K562 (cell line): ENCODE results near the gene CCDC185. TPM values are rescaled to one million over a fixed set of nuclear protein-coding genes. Genes with fewer than 3 reads are reported as not detected.

Source experiments
- ATAC-seq: fragments of 200-7000 bp; cut with Tn5 transposase; 3 replicates; pipeline ENCODE4 v1.9.1; 2020; ENCODE audit warnings: moderate library complexity
- BruUV-seq: library from RNA; stranded (reverse); fragments of 400-500 nt; replicated peaks from 2 replicates; lab custom pipeline; 2021; lab: Mats Ljungman, UMichigan
- CTCF ChIA-PET: fragments of 300-600 bp; formaldehyde crosslinking; extraction: SDS; loops from one replicate; lab custom pipeline; 2021; ENCODE audit warnings: low intra/inter-chr PET ratio; lab: Yijun Ruan, JAX
- POLR2A ChIA-PET: fragments of 300-600, 350-650 bp; sonication (Branson Sonifier 250); formaldehyde crosslinking; extraction: SDS; loops from one replicate; lab custom pipeline; 2021; ENCODE audit warnings: antibody characterized with exemption, inconsistent platforms; lab: Yijun Ruan, JAX
- DNase-seq, 4 experiments: peaks; one replicate each; pipeline versions ENCODE4 v3.0.0 to v3.0.0-alpha.2; 2011 to 2018; ENCODE audit warnings: low spot score in 3 of 4, mixed read lengths in 3 of 4; ENCODE audit errors: extremely low read depth in 1 of 4
- FAIRE-seq: peaks from 2 replicates; lab custom pipeline; 2011; peaks lifted over from hg19 to GRCh38; lab: Jason Lieb, UNC
- H2AFZ ChIP-seq: 2 replicates; pipeline ENCODE4 v1.6.0; 2011; ENCODE audit warnings: low read depth, low read length, control low read depth, inconsistent platforms
- H3K27ac ChIP-seq: fragments of 200-600 bp; 3 replicates; pipeline ENCODE4 v1.8.0; 2011; ENCODE audit warnings: low read depth, mild to moderate bottlenecking, control low read depth, inconsistent platforms, low read length, moderate library complexity, mixed read lengths; ENCODE audit errors: extremely low read depth
- H3K27me3 ChIP-seq, 2 experiments: fragments of 300-600 bp in 1 of 2; 2 replicates in 1 of 2; 3 replicates in 1 of 2; pipeline versions ENCODE4 v1.6.0 to v1.8.0; 2011; ENCODE audit warnings: inconsistent platforms in 2 of 2, low read length in 2 of 2, mild to moderate bottlenecking in 1 of 2, mixed read lengths in 1 of 2, moderate library complexity in 1 of 2; ENCODE audit not compliant: control insufficient read depth in 2 of 2, insufficient read depth in 2 of 2
- H3K36me3 ChIP-seq: fragments of 300-600 bp; 3 replicates; pipeline ENCODE4 v1.8.0; 2011; ENCODE audit warnings: mild to moderate bottlenecking, low read length, inconsistent platforms; ENCODE audit not compliant: control insufficient read depth, insufficient read depth
- H3K4me1 ChIP-seq, 2 experiments: fragments of 200-600 bp in 1 of 2; replicated peaks in 1 of 2; 2 replicates in 1 of 2; 3 replicates in 1 of 2; pipeline versions ENCODE4 v1.5.1 to v1.8.0; 2011; ENCODE audit warnings: inconsistent platforms in 2 of 2, low read length in 2 of 2, mild to moderate bottlenecking in 1 of 2, mixed read lengths in 1 of 2, moderate library complexity in 1 of 2; ENCODE audit not compliant: control insufficient read depth in 2 of 2, insufficient read depth in 2 of 2
- H3K4me2 ChIP-seq: 2 replicates; pipeline ENCODE4 v1.6.1; 2011; ENCODE audit warnings: low read length, control low read depth, inconsistent platforms, mixed read lengths; ENCODE audit not compliant: insufficient read depth
- H3K4me3 ChIP-seq: fragments of 200-600 bp; sonication (generic), shearing (Covaris generic); 2 replicates; pipeline ENCODE4 v1.5.1; 2016; ENCODE audit warnings: control low read depth, inconsistent platforms
- H3K79me2 ChIP-seq: fragments of 200-600 bp; 3 replicates; pipeline ENCODE4 v1.8.0; 2011; ENCODE audit warnings: low read length, inconsistent platforms; ENCODE audit not compliant: control insufficient read depth, insufficient read depth
- H3K9ac ChIP-seq, 2 experiments: 2 replicates each; pipeline versions ENCODE4 v1.6.0 to v1.6.1; 2011; ENCODE audit warnings: low read depth in 2 of 2, low read length in 2 of 2, control low read depth in 1 of 2, inconsistent platforms in 1 of 2, mild to moderate bottlenecking in 1 of 2, mixed read lengths in 1 of 2; ENCODE audit not compliant: insufficient read depth in 1 of 2
- H3K9me1 ChIP-seq: one replicate; pipeline ENCODE4 v1.6.0; 2011; ENCODE audit warnings: inconsistent platforms, mild to moderate bottlenecking, low read length, moderate library complexity; ENCODE audit not compliant: control insufficient read depth, insufficient read depth
- H3K9me3 ChIP-seq: replicated peaks from 2 replicates; pipeline ENCODE4 v1.5.1; 2011; ENCODE audit warnings: low read depth, low read length, inconsistent platforms; ENCODE audit not compliant: control insufficient read depth, insufficient read depth
- H4K20me1 ChIP-seq: replicated peaks from 2 replicates; pipeline ENCODE4 v1.6.1; 2011; ENCODE audit warnings: low read length, inconsistent platforms, mixed read lengths; ENCODE audit not compliant: control insufficient read depth, insufficient read depth
- CHCHD3 ChIP-seq: fragments of 250-450 bp; sonication (Bioruptor Pico); IDR thresholded peaks from 2 replicates; pipeline ENCODE4 v2.1.2; 2022; ENCODE audit warnings: mild to moderate bottlenecking
- KLF13 ChIP-seq: fragments of 450-650 bp; IDR thresholded peaks from 2 replicates; pipeline ENCODE4 v1.6.1; 2016; ENCODE audit warnings: missing genetic modification characterization, low read depth, mild to moderate bottlenecking, missing compliant biosample characterization, moderate library complexity, borderline replicate concordance
- MEF2A ChIP-seq: IDR thresholded peaks from 2 replicates; pipeline ENCODE4 v1.6.1; 2011; ENCODE audit warnings: low read depth, mild to moderate bottlenecking, low read length, moderate library complexity; ENCODE audit not compliant: control insufficient read depth
- RBFOX2 ChIP-seq: fragments of 200-400 bp; formaldehyde crosslinking; IDR thresholded peaks from 2 replicates; pipeline ENCODE4 v1.6.1; 2017; ENCODE audit warnings: low read depth, mild to moderate bottlenecking, low read length, moderate library complexity
- RBM15 ChIP-seq: fragments of 200-400 bp; formaldehyde crosslinking; IDR thresholded peaks from 2 replicates; pipeline ENCODE4 v1.6.1; 2018; ENCODE audit warnings: mild to moderate bottlenecking, low read length, moderate library complexity; ENCODE audit not compliant: insufficient read depth
- SMAD3 ChIP-seq: fragments of 450-650 bp; formaldehyde crosslinking; conservative IDR thresholded peaks from 2 replicates; pipeline ENCODE4 v1.4.0; 2020; ENCODE audit warnings: mild to moderate bottlenecking
- SMARCE1 ChIP-seq: fragments of 450-650 bp; IDR thresholded peaks from 2 replicates; pipeline ENCODE4 v1.7.1; 2016; ENCODE audit warnings: mild to moderate bottlenecking
- SREBF1 ChIP-seq: fragments of 150-350 bp; IDR thresholded peaks from 2 replicates; pipeline ENCODE4 v1.6.1; 2014; ENCODE audit warnings: antibody characterized with exemption, low read depth, low read length, borderline replicate concordance
- WGBS: fragments of 100-300 bp; shearing (Covaris generic); methylation state at CpG from one replicate; pipeline ENCODE4 v1.1.6; 2016; ENCODE audit warnings: low coverage, mixed read lengths; ENCODE audit not compliant: insufficient coverage; ENCODE audit errors: missing lambda C conversion rate; 5-methylcytosine and 5-hydroxymethylcytosine counted together
- in situ Hi-C: fragments of 300-500 bp; cut with MboI; formaldehyde crosslinking; loops from 4 replicates; pipeline ENCODE4 v1.15.0; 2018; ENCODE audit warnings: inconsistent platforms, mixed read lengths
- intact Hi-C: fragments of 100-400 bp; cut with micrococcal nuclease; formaldehyde crosslinking; loops from 2 replicates; pipeline ENCODE4 v1.14.2; 2022
- polyA plus RNA-seq, 8 experiments: library from polyadenylated mRNA; depleted of rRNA in 4 of 8; stranded (reverse) in 5 of 8; unstranded in 3 of 8; fragments of >200 nt; fragmentation: Nextera tagmentation in 2 of 8; fragmentation: Illumina TruSeq in 1 of 8; extraction: Ambion mirVana in 2 of 8; extraction: Trizol in 1 of 8; gene quantifications; 2 replicates each; pipeline versions ENCODE4 v1.2.1 to v1.2.3, GENCODE V29; 2011 to 2014; ENCODE audit warnings: inconsistent platforms in 1 of 8, missing spikeins in 1 of 8
- total RNA-seq, 7 experiments: library from RNA; depleted of rRNA in 6 of 7; stranded (reverse); fragments of >200 nt in 6 of 7; fragmentation: Illumina TruSeq in 2 of 7; extraction: Trizol in 2 of 7; gene quantifications; 2 replicates each; pipeline versions ENCODE4 v1.2.1 to v1.2.3, GENCODE V29; 2011 to 2021; ENCODE audit warnings: low replicate concordance in 1 of 7
- TF ChIP-seq, protein P1 (sequence below): fragments of 250-450 bp; sonication (Bioruptor Pico); IDR thresholded peaks from 2 replicates; pipeline ENCODE4 v1.5.0; 2021; ENCODE audit warnings: mild to moderate bottlenecking, borderline replicate concordance
- TF ChIP-seq, protein P2 (sequence below): fragments of 250-450 bp; sonication (Bioruptor Pico); IDR thresholded peaks from 2 replicates; pipeline ENCODE4 v1.5.0; 2021

Gene CCDC185
- total and polyA plus RNA-seq, 9 of the 15 experiments (the other 6 are each of a cell fraction or from before 2014, with no cell fraction given) = not detected

DNA sequence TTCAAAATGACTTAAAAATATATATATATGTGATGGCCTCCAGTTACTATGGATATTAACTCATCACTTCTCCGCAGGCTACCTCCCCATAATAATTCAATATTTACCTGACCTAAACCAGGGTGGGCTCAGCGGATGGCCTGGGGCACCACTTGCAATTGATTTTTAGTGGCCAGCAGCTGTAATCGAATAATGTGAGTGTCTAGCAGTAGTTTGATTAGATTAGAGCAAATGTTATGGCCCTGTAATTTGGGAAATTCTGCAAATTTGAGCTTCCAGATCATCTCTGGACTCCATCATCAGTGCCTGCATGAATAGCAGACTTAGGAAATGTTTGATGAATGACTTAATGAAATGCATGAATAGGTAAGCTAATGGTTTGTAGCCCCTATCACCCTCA is 44.0 kb upstream of the CCDC185 start:
- 6% methylated on average over 3 of the region's 3 CpGs for WGBS
- Histone ChIP-seq H3K9me3 (no peaks in the 10 kb centered on the region), H3K9ac (no peak overlapping the region), H3K27me3 (peaks cover 6 to 58% of the 10 kb centered on the region in 2 experiments; a peak in 4 of 5 replicates), H3K36me3 (no peaks in the 10 kb centered on the region), H3K4me1 (no peaks in the 10 kb centered on the region), H3K4me3 (no peak overlapping the region), H4K20me1 (no peaks in the 10 kb centered on the region), H3K27ac (no peak overlapping the region), H3K79me2 (no peaks in the 10 kb centered on the region), H2AFZ (no peak overlapping the region), H3K4me2 (no peak overlapping the region), H3K9me1 (no peaks in the 10 kb centered on the region)
- ChIA-PET CTCF (no interaction called here), POLR2A (interaction anchor here (0.8 to 0.9 kb wide), 2 partner anchors 9 to 10 kb away, joined by 3 to 7 read pairs; no protein-coding TSS in a partner anchor)
- BruUV-seq = no TSS peak
- ATAC-seq (no peak), FAIRE-seq (no peak), DNase-seq (no peak)
- intact Hi-C loops = loop anchor here (10.0 kb wide), 1 partner anchor 214 kb away; no protein-coding TSS in a partner anchor
- TF ChIP-seq, protein P1, sequence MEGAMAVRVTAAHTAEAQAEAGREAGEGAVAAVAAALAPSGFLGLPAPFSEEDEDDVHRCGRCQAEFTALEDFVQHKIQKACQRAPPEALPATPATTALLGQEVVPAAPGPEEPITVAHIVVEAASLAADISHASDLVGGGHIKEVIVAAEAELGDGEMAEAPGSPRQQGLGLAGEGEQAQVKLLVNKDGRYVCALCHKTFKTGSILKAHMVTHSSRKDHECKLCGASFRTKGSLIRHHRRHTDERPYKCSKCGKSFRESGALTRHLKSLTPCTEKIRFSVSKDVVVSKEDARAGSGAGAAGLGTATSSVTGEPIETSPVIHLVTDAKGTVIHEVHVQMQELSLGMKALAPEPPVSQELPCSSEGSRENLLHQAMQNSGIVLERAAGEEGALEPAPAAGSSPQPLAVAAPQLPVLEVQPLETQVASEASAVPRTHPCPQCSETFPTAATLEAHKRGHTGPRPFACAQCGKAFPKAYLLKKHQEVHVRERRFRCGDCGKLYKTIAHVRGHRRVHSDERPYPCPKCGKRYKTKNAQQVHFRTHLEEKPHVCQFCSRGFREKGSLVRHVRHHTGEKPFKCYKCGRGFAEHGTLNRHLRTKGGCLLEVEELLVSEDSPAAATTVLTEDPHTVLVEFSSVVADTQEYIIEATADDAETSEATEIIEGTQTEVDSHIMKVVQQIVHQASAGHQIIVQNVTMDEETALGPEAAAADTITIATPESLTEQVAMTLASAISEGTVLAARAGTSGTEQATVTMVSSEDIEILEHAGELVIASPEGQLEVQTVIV (CRISPR knock-in tag) = no peak
- TF ChIP-seq RBM15 (no peak), KLF13 (tag) (no peak), RBFOX2 (no peak), SREBF1 (no peak), SMARCE1 (no peak), CHCHD3 (no peak), SMAD3 (CRISPR knock-in tag) (no peak), MEF2A (no peak)
- TF ChIP-seq, protein P2, sequence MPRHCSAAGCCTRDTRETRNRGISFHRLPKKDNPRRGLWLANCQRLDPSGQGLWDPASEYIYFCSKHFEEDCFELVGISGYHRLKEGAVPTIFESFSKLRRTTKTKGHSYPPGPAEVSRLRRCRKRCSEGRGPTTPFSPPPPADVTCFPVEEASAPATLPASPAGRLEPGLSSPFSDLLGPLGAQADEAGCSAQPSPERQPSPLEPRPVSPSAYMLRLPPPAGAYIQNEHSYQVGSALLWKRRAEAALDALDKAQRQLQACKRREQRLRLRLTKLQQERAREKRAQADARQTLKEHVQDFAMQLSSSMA (CRISPR knock-in tag) = no peak
- in situ Hi-C loops = no loop called here
